Central memory CD8-positive, alpha-beta T cell (primary cell): ENCODE results near the gene SAMSN1.

Source experiments
- ATAC-seq: fragments of 150-1000 bp; cut with Tn5 transposase; replicated peaks from 2 replicates; pipeline ENCODE4 v1.10.0; 2022; ENCODE audit warnings: mild to moderate bottlenecking, moderate FRiP score, moderate number of reproducible peaks; ENCODE audit not compliant: poor library complexity, severe bottlenecking; ENCODE audit errors: extremely low read depth
- DNase-seq, 2 donors: peaks; one replicate each; pipeline ENCODE4 v3.0.0; 2021; ENCODE audit warnings: low spot score in 2 of 2
- H3K27ac Mint-ChIP-seq: one replicate; pipeline ENCODE4 v1.8.0; 2022; ENCODE audit warnings: low read depth, mild to moderate bottlenecking, moderate library complexity, mixed read lengths
- H3K27me3 Mint-ChIP-seq: one replicate; pipeline ENCODE4 v1.8.0; 2022; ENCODE audit warnings: mixed read lengths
- H3K36me3 Mint-ChIP-seq: one replicate; pipeline ENCODE4 v1.8.0; 2022; ENCODE audit warnings: mild to moderate bottlenecking, moderate library complexity, mixed read lengths; ENCODE audit not compliant: insufficient read depth
- H3K4me1 Mint-ChIP-seq: one replicate; pipeline ENCODE4 v1.8.0; 2022; ENCODE audit warnings: mixed read lengths
- H3K4me3 Mint-ChIP-seq: one replicate; pipeline ENCODE4 v1.8.0; 2022; ENCODE audit warnings: mild to moderate bottlenecking, moderate library complexity, mixed read lengths
- H3K9me3 Mint-ChIP-seq: one replicate; pipeline ENCODE4 v1.8.0; 2022; ENCODE audit warnings: mixed read lengths

Gene SAMSN1

GRCh38 chr21:14535702-14536101 lies 10.4 kb downstream of the SAMSN1 start:
- Mint-ChIP-seq H3K4me3 (no peak overlapping the region), H3K9me3 (peaks cover 5% of the 10 kb centered on the region), H3K27ac (peak overlapping the region; percentile 99), H3K4me1 (peaks cover 68% of the 10 kb centered on the region), H3K27me3 (no peaks in the 10 kb centered on the region), H3K36me3 (peaks cover 20% of the 10 kb centered on the region)
- DNase-seq = no peak
- ATAC-seq = no peak

GRCh38 chr21:14533499-14534428 lies 12.4 kb downstream of the SAMSN1 start:
- Mint-ChIP-seq H3K27ac (peak overlapping the region; percentile 99), H3K36me3 (peaks cover 18% of the 10 kb centered on the region), H3K9me3 (peaks cover 5% of the 10 kb centered on the region), H3K4me3 (peak overlapping the region; percentile 79), H3K4me1 (peaks cover 58% of the 10 kb centered on the region), H3K27me3 (no peaks in the 10 kb centered on the region)
- peak; percentile 85 for ATAC-seq
- DNase-seq = peak in 1 of 2 donors; percentile 64

- H3K27ac Mint-ChIP-seq = peak overlapping the region; percentile 99
- H3K4me3 Mint-ChIP-seq = peak overlapping the region; percentile 24
- H3K9me3 Mint-ChIP-seq = no peaks in the 10 kb centered on the region
- H3K36me3 Mint-ChIP-seq = peaks cover 18% of the 10 kb centered on the region
- H3K27me3 Mint-ChIP-seq = no peaks in the 10 kb centered on the region
- H3K4me1 Mint-ChIP-seq = peaks cover 61% of the 10 kb centered on the region
- DNase-seq = no peak
- no peak for ATAC-seq
Measured at GRCh38 chr21:14531757-14532316, 14.3 kb downstream of the SAMSN1 start.

- no peak for ATAC-seq
- H3K27me3 Mint-ChIP-seq = no peaks in the 10 kb centered on the region
- peaks cover 57% of the 10 kb centered on the region for H3K4me1 Mint-ChIP-seq
- H3K9me3 Mint-ChIP-seq = no peaks in the 10 kb centered on the region
- H3K4me3 Mint-ChIP-seq = no peak overlapping the region
- peaks cover 17% of the 10 kb centered on the region for H3K36me3 Mint-ChIP-seq
- peak overlapping the region; percentile 69 for H3K27ac Mint-ChIP-seq
- no peak for DNase-seq
Measured at GRCh38 chr21:14530592-14530991, 15.5 kb downstream of the SAMSN1 start.

- Mint-ChIP-seq H3K27me3 (no peaks in the 10 kb centered on the region), H3K4me1 (peaks cover 48% of the 10 kb centered on the region)
Measured at GRCh38 chr21:14528815-14529214, 17.3 kb downstream of the SAMSN1 start.

GRCh38 chr21:14527696-14528652 lies 18.1 kb downstream of the SAMSN1 start:
- no peak for DNase-seq
- Mint-ChIP-seq H3K27me3 (no peaks in the 10 kb centered on the region), H3K4me3 (peak overlapping the region; percentile 73), H3K9me3 (no peaks in the 10 kb centered on the region), H3K4me1 (peaks cover 49% of the 10 kb centered on the region), H3K36me3 (peaks cover 3% of the 10 kb centered on the region), H3K27ac (peak overlapping the region; percentile 93)
- ATAC-seq = no peak

More at GRCh38 chr21:14528815-14529214, 17.3 kb downstream of the SAMSN1 start:
- H3K4me3 Mint-ChIP-seq = peak overlapping the region; percentile 14
- H3K9me3 Mint-ChIP-seq = no peaks in the 10 kb centered on the region
- peak overlapping the region; percentile 93 for H3K27ac Mint-ChIP-seq
- H3K36me3 Mint-ChIP-seq = peaks cover 6% of the 10 kb centered on the region
- ATAC-seq (no peak), DNase-seq (no peak)

- Mint-ChIP-seq H3K27ac (peak overlapping the region; percentile 93), H3K36me3 (peaks cover 3% of the 10 kb centered on the region), H3K4me1 (peaks cover 46% of the 10 kb centered on the region), H3K9me3 (no peaks in the 10 kb centered on the region), H3K27me3 (no peaks in the 10 kb centered on the region), H3K4me3 (peak overlapping the region; percentile 73)
- ATAC-seq (peak; percentile 44), DNase-seq (no peak)
Measured at GRCh38 chr21:14526836-14527695, 19.0 kb downstream of the SAMSN1 start.

- H3K27me3 Mint-ChIP-seq = no peaks in the 10 kb centered on the region
- H3K9me3 Mint-ChIP-seq = no peaks in the 10 kb centered on the region
- peaks cover 49% of the 10 kb centered on the region for H3K4me1 Mint-ChIP-seq
- peak overlapping the region; percentile 73 for H3K4me3 Mint-ChIP-seq
- DNase-seq (no peak), ATAC-seq (no peak)
- peaks cover 3% of the 10 kb centered on the region for H3K36me3 Mint-ChIP-seq
- peak overlapping the region; percentile 93 for H3K27ac Mint-ChIP-seq
Measured at GRCh38 chr21:14526199-14526598, 19.9 kb downstream of the SAMSN1 start.

GRCh38 chr21:14523234-14523633 lies 22.9 kb downstream of the SAMSN1 start:
- peak overlapping the region; percentile 65 for H3K4me3 Mint-ChIP-seq
- H3K27ac Mint-ChIP-seq = peak overlapping the region; percentile 75
- peaks cover 45% of the 10 kb centered on the region for H3K4me1 Mint-ChIP-seq
- peak; percentile 72 for ATAC-seq
- peak in 1 of 2 donors; percentile 26 for DNase-seq
- no peaks in the 10 kb centered on the region for H3K9me3 Mint-ChIP-seq
- peaks cover 6% of the 10 kb centered on the region for H3K36me3 Mint-ChIP-seq
- H3K27me3 Mint-ChIP-seq = no peaks in the 10 kb centered on the region

GRCh38 chr21:14522736-14523135 lies 23.4 kb downstream of the SAMSN1 start:
- DNase-seq (no peak), ATAC-seq (no peak)
- H3K27ac Mint-ChIP-seq = peak overlapping the region; percentile 75
- peaks cover 11% of the 10 kb centered on the region for H3K36me3 Mint-ChIP-seq
- no peaks in the 10 kb centered on the region for H3K27me3 Mint-ChIP-seq
- H3K9me3 Mint-ChIP-seq = no peaks in the 10 kb centered on the region
- H3K4me3 Mint-ChIP-seq = peak overlapping the region; percentile 65
- H3K4me1 Mint-ChIP-seq = peaks cover 47% of the 10 kb centered on the region

- ATAC-seq (no peak), DNase-seq (no peak)
- Mint-ChIP-seq H3K4me1 (peaks cover 38% of the 10 kb centered on the region), H3K27ac (peak overlapping the region; percentile 55), H3K36me3 (peaks cover 26% of the 10 kb centered on the region), H3K9me3 (no peaks in the 10 kb centered on the region), H3K27me3 (no peaks in the 10 kb centered on the region), H3K4me3 (peak overlapping the region; percentile 40)
Measured at GRCh38 chr21:14520535-14520934, 25.6 kb downstream of the SAMSN1 start.
